K562 (cell line): ENCODE data around the gene POMT2.

Experiments
- BRCA1 ChIP-seq, 2 experiments: fragments of 450-650 bp in 1 of 2; sonication (generic) in 1 of 2; formaldehyde crosslinking in 1 of 2; IDR thresholded peaks; 2 replicates each; pipeline versions ENCODE4 v1.5.0 to v1.6.1; 2017 to 2020; ENCODE audit warnings: mild to moderate bottlenecking in 1 of 2, missing genetic modification reagents in 1 of 2
- CBX8 ChIP-seq: fragments of 200-600 bp; sonication (generic); IDR thresholded peaks from 2 replicates; pipeline ENCODE4 v1.6.1; 2012; ENCODE audit warnings: borderline replicate concordance, mixed run types, low read depth, mild to moderate bottlenecking, moderate library complexity, mixed read lengths, low read length, control low read depth, inconsistent platforms; ENCODE audit not compliant: poor library complexity, severe bottlenecking; ENCODE audit errors: extremely low read depth
- CLOCK ChIP-seq: fragments of 250-450 bp; sonication (Bioruptor Pico); IDR thresholded peaks from 2 replicates; pipeline ENCODE4 v1.4.0; 2020; ENCODE audit warnings: mild to moderate bottlenecking, moderate library complexity, borderline replicate concordance
- TFAP4 ChIP-seq: sonication (generic); formaldehyde crosslinking; IDR thresholded peaks from 2 replicates; pipeline ENCODE4 v1.8.0; 2022; ENCODE audit warnings: missing genetic modification reagents, mild to moderate bottlenecking, moderate library complexity, borderline replicate concordance
- ZNF274 ChIP-seq: IDR thresholded peaks from 2 replicates; pipeline ENCODE4 v1.6.1; 2011; ENCODE audit warnings: low read depth, mild to moderate bottlenecking, low read length, moderate library complexity, borderline replicate concordance

GRCh38 chr14:77301103-77301502 is 19.6 kb downstream of the POMT2 start:
- TF ChIP-seq BRCA1 (IDR thresholded peaks at IDR 0.05), result no peak
- no peak for TF ChIP-seq BRCA1 (CRISPR knock-in tag; IDR thresholded peaks at IDR 0.05)
- no peak for TF ChIP-seq CBX8
- no peak for TF ChIP-seq CLOCK (CRISPR knock-in tag)
- peak; percentile 27; the same call in 1 of the 2 replicates for TF ChIP-seq TFAP4
- no peak for TF ChIP-seq ZNF274
